Loucy (cell line): ENCODE data around the gene EPN2.

ENCODE experiments used
- EZH2phosphoT487 ChIP-seq: fragments of 200-600 bp; IDR thresholded peaks from 2 replicates; pipeline ENCODE4 v1.6.1; 2018; ENCODE audit warnings: antibody characterized with exemption, mild to moderate bottlenecking, moderate library complexity, borderline replicate concordance
- TF ChIP-seq, protein P1 (sequence below): fragments of 200-600 bp; sonication (generic); conservative IDR thresholded peaks from 2 replicates; pipeline ENCODE4 v1.5.1; 2014; ENCODE audit warnings: mild to moderate bottlenecking, antibody characterized with exemption, low read length

GRCh38 chr17:19273731-19274130, 36.6 kb downstream of the EPN2 start:
- TF ChIP-seq, protein P1, sequence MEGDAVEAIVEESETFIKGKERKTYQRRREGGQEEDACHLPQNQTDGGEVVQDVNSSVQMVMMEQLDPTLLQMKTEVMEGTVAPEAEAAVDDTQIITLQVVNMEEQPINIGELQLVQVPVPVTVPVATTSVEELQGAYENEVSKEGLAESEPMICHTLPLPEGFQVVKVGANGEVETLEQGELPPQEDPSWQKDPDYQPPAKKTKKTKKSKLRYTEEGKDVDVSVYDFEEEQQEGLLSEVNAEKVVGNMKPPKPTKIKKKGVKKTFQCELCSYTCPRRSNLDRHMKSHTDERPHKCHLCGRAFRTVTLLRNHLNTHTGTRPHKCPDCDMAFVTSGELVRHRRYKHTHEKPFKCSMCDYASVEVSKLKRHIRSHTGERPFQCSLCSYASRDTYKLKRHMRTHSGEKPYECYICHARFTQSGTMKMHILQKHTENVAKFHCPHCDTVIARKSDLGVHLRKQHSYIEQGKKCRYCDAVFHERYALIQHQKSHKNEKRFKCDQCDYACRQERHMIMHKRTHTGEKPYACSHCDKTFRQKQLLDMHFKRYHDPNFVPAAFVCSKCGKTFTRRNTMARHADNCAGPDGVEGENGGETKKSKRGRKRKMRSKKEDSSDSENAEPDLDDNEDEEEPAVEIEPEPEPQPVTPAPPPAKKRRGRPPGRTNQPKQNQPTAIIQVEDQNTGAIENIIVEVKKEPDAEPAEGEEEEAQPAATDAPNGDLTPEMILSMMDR = no peak
- no peak for TF ChIP-seq EZH2phosphoT487
